B cell (primary cell): Measurements from ENCODE around the gene LARP4. TPM values are rescaled to one million over a fixed set of nuclear protein-coding genes. Genes with fewer than 3 reads are reported as not detected.

Experiments
- ATAC-seq: fragments of 200-7000 bp; cut with Tn5 transposase; one replicate; pipeline ENCODE4 v1.10.0; 2021; ENCODE audit warnings: low read depth, mild to moderate bottlenecking, moderate number of reproducible peaks, moderate library complexity
- CTCF ChIA-PET: fragments of 350-600 bp; sonication (Branson Sonifier 250); formaldehyde crosslinking; loops from one replicate; lab custom pipeline; 2021; ENCODE audit warnings: antibody characterized with exemption, inconsistent platforms; lab: Charles Lee
- POLR2A ChIA-PET: fragments of 350-600 bp; sonication (Branson Sonifier 250); formaldehyde crosslinking; loops from one replicate; lab custom pipeline; 2021; ENCODE audit warnings: antibody characterized with exemption; lab: Charles Lee
- DNase-seq: peaks from one replicate; pipeline ENCODE4 v3.0.0; 2013
- H2AFZ ChIP-seq: 2 replicates; pipeline ENCODE4 v1.6.1; 2012; ENCODE audit warnings: mild to moderate bottlenecking, low read depth, low read length; ENCODE audit not compliant: insufficient read depth, poor library complexity, severe bottlenecking
- H3K27ac ChIP-seq, 2 donors: 1 replicate in 1 of 2; 2 replicates in 1 of 2; pipeline ENCODE4 v1.5.1; 2012 to 2013; ENCODE audit warnings: low read length in 2 of 2, mild to moderate bottlenecking in 2 of 2, moderate library complexity in 1 of 2
- H3K27me3 ChIP-seq, 4 experiments: fragments of 200-600 bp in 1 of 4; sonication (generic) in 1 of 4; replicated peaks in 1 of 4; 1 replicate in 2 of 4; 2 replicates in 2 of 4; pipeline versions ENCODE4 v1.6.1 to v1.7.0; 2013 to 2016; ENCODE audit warnings: low read length in 3 of 4, mild to moderate bottlenecking in 2 of 4, mixed read lengths in 1 of 4, moderate library complexity in 1 of 4; ENCODE audit not compliant: insufficient read depth in 4 of 4, control insufficient read depth in 3 of 4; ENCODE audit errors: control extremely low read depth in 1 of 4
- H3K36me3 ChIP-seq, 2 experiments: replicated peaks in 1 of 2; 1 replicate in 1 of 2; 2 replicates in 1 of 2; pipeline versions ENCODE4 v1.6.1 to v1.7.1; 2013; ENCODE audit warnings: low read length in 1 of 2; ENCODE audit not compliant: insufficient read depth in 2 of 2, control insufficient read depth in 1 of 2; ENCODE audit errors: control extremely low read depth in 1 of 2, extremely low read depth in 1 of 2
- H3K4me1 ChIP-seq, 2 donors: fragments of 200-600 bp in 1 of 2; sonication (generic) in 1 of 2; 1 replicate in 1 of 2; 2 replicates in 1 of 2; pipeline versions ENCODE4 v1.5.1 to v1.6.1; 2013 to 2017; ENCODE audit warnings: low read length in 2 of 2; ENCODE audit not compliant: control insufficient read depth in 2 of 2, insufficient read depth in 2 of 2
- H3K4me2 ChIP-seq: replicated peaks from 2 replicates; pipeline ENCODE3; 2012; ENCODE audit warnings: mild to moderate bottlenecking, low read depth, low read length; ENCODE audit not compliant: poor library complexity, severe bottlenecking
- H3K4me3 ChIP-seq, 5 experiments: fragments of 200-600 bp in 1 of 5; sonication (generic) in 1 of 5; 1 replicate in 3 of 5; 2 replicates in 2 of 5; pipeline versions ENCODE4 v1.5.1 to v1.7.0; 2011 to 2016; ENCODE audit warnings: low read length in 4 of 5, mild to moderate bottlenecking in 4 of 5, low read depth in 2 of 5, control low read depth in 1 of 5, moderate library complexity in 1 of 5; ENCODE audit not compliant: insufficient read depth in 1 of 5; ENCODE audit errors: control extremely low read depth in 1 of 5, extremely low read depth in 1 of 5
- H3K79me2 ChIP-seq: fragments of 200-600 bp; sonication (generic); one replicate; pipeline ENCODE4 v1.6.0; 2016; ENCODE audit warnings: low read length; ENCODE audit not compliant: control insufficient read depth, insufficient read depth
- H3K9ac ChIP-seq: fragments of 200-600 bp; sonication (generic); 2 replicates; pipeline ENCODE4 v1.6.1; 2017; ENCODE audit warnings: mild to moderate bottlenecking, low read length, moderate library complexity
- H3K9me3 ChIP-seq, 3 donors: one replicate each; pipeline versions ENCODE4 v1.6.1 to v1.7.1; 2013; ENCODE audit warnings: low read length in 2 of 3; ENCODE audit not compliant: control insufficient read depth in 2 of 3, insufficient read depth in 1 of 3; ENCODE audit errors: control extremely low read depth in 1 of 3
- H4K20me1 ChIP-seq: 2 replicates; pipeline ENCODE4 v1.6.0; 2012; ENCODE audit warnings: mild to moderate bottlenecking, low read length; ENCODE audit not compliant: insufficient read depth, control insufficient read depth, poor library complexity, severe bottlenecking
- H3K27ac Mint-ChIP-seq: one replicate; pipeline ENCODE4 v1.8.0; 2021; ENCODE audit warnings: mixed read lengths
- H3K27me3 Mint-ChIP-seq: one replicate; pipeline ENCODE4 v1.8.0; 2021; ENCODE audit warnings: mixed read lengths
- H3K4me1 Mint-ChIP-seq: one replicate; pipeline ENCODE4 v1.8.0; 2021; ENCODE audit warnings: mixed read lengths
- H3K4me3 Mint-ChIP-seq: one replicate; pipeline ENCODE4 v1.8.0; 2021; ENCODE audit warnings: mixed read lengths
- H3K9me3 Mint-ChIP-seq: one replicate; pipeline ENCODE4 v1.8.0; 2022; ENCODE audit warnings: mixed read lengths; ENCODE audit not compliant: insufficient read depth
- CTCF ChIP-seq: fragments of 200-600 bp; IDR thresholded peaks from one replicate; pipeline ENCODE4 v1.8.0; 2022; ENCODE audit warnings: antibody characterized with exemption, mild to moderate bottlenecking
- EZH2 ChIP-seq: IDR thresholded peaks from 2 replicates; pipeline ENCODE4 v1.6.1; 2012; ENCODE audit warnings: borderline replicate concordance, low read depth, mild to moderate bottlenecking, moderate library complexity, low read length; ENCODE audit not compliant: insufficient read depth, poor library complexity, severe bottlenecking
- WGBS: methylation state at CpG from one replicate; pipeline ENCODE4 v1.1.5; 2013; ENCODE audit warnings: missing lambda C conversion rate; ENCODE audit not compliant: insufficient coverage; 5-methylcytosine and 5-hydroxymethylcytosine counted together
- intact Hi-C: fragments of 100-400 bp; cut with micrococcal nuclease; formaldehyde crosslinking; loops from one replicate; pipeline ENCODE4 v1.10.0; 2022
- polyA plus RNA-seq: library from polyadenylated mRNA; depleted of rRNA; stranded (reverse); fragments of >200 nt; gene quantifications from 2 replicates; pipeline ENCODE4 v1.2.3, GENCODE V29; 2012
- total RNA-seq, 2 donors: library from RNA; stranded (reverse); fragments of 120-200 nt in 1 of 2; gene quantifications; 1 replicate in 1 of 2; 2 replicates in 1 of 2; pipeline versions ENCODE4 v1.2.3 to v1.2.4, GENCODE V29; 2013 to 2022

The LARP4 gene
- total and polyA plus RNA-seq, 2 donors (not counting 1 experiment from before 2014, with no cell fraction given), result 5.5 to 48.4 TPM

GRCh38 chr12:50508970-50509663, 108.4 kb downstream of the LARP4 start:
- TF ChIP-seq EZH2, result no peak
- no peak for TF ChIP-seq CTCF
- Histone ChIP-seq H3K4me3 (peak overlapping the region in 2 of 5 experiments; percentile 6 to 26), H3K4me1 (peaks cover 66 to 81% of the 10 kb centered on the region in 2 donors), H3K27ac (peak overlapping the region; percentile 2 to 89), H3K79me2 (peaks cover 99% of the 10 kb centered on the region), H3K9me3 (no peaks in the 10 kb centered on the region), H3K36me3 (peaks cover 0 to 3% of the 10 kb centered on the region in 2 experiments), H2AFZ (peak overlapping the region; percentile 6), H4K20me1 (peaks cover 9% of the 10 kb centered on the region), H3K9ac (no peak overlapping the region), H3K27me3 (no peaks in the 10 kb centered on the region), H3K4me2 (peak overlapping the region; percentile 46)
- Mint-ChIP-seq H3K4me3 (peak overlapping the region; percentile 71), H3K4me1 (peaks cover 72% of the 10 kb centered on the region), H3K9me3 (no peaks in the 10 kb centered on the region), H3K27ac (peak overlapping the region; percentile 74), H3K27me3 (no peaks in the 10 kb centered on the region)
- DNase-seq, result peak; percentile 57
- WGBS, result 27% methylated on average over 2 of the region's 7 CpGs
- CTCF ChIA-PET, result interaction anchor here (0.6 to 9.8 kb wide), 9 partner anchors 9 to 155 kb away, joined by 3 to 184 read pairs (median 13); no protein-coding TSS in a partner anchor
- POLR2A ChIA-PET, result interaction anchor here (0.6 to 1.2 kb wide), 2 partner anchors 9 to 817 kb away, joined by 3 read pairs; no protein-coding TSS in a partner anchor
- intact Hi-C loops, result loop anchor here (10.0 kb wide), 2 partner anchors 46 to 416 kb away; a partner anchor contains a TSS
- ATAC-seq, result no peak
